Astrocyte of the spinal cord (primary cell): Measurements from ENCODE around the gene CD300C.

Experiments
- DNase-seq: peaks from one replicate; pipeline ENCODE4 v3.0.0; 2011; ENCODE audit warnings: low read depth, low spot score
- H3K4me3 ChIP-seq: 2 replicates; pipeline ENCODE4 v1.5.1; 2011; ENCODE audit warnings: low read depth, mild to moderate bottlenecking, low read length, moderate library complexity
- in situ Hi-C: cut with HindIII; loops from 2 replicates; pipeline ENCODE4 v1.10.0; 2017; ENCODE audit warnings: low sequenced_read_pairs
- TF ChIP-seq, protein P1 (sequence below): IDR thresholded peaks from 2 replicates; pipeline ENCODE4 v1.5.1; 2012; ENCODE audit warnings: low read depth, mild to moderate bottlenecking, low read length, inconsistent platforms

Gene CD300C

DNA sequence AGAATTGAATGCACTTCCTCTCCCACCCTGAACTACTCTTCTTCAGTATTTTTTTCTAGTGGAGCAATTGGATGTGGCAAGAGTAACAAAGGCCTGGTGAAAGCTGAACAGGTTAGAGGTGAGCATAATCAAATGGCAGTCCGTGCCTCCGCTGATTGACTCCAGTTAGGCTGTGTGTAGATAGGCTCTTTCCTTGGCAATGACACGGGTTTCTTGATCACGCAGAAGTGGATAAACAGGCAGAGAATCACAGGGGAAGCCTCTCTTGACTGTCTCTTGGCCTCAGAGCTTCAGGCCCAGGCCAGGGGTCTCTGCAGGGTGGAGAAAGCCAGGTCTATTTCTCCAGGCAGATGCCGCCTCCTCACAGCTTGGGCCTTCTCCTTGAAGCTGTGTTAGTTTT, 18.8 kb downstream of the CD300C start:
- DNase-seq, result no peak

DNA sequence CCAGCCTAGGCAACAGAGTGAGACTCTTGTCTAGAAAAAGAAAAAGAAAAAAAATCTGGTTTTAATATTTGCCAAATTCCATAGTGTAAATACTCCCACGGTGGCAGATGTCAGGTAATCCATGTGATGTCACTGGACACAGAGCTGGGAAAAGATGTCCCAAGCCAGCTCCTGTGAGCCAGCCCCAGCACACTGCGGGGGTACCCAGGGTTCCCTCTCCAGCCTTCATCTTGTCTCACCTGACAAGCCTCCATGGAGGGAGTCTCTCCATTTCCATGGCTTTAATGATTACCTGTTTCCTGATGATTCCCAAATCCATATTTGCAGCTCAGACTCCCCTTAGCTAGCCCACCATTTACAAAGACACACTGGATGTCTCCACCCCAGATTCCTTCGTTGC, 19.2 kb downstream of the CD300C start:
- in situ Hi-C loops, result no loop called here
- TF ChIP-seq, protein P1, sequence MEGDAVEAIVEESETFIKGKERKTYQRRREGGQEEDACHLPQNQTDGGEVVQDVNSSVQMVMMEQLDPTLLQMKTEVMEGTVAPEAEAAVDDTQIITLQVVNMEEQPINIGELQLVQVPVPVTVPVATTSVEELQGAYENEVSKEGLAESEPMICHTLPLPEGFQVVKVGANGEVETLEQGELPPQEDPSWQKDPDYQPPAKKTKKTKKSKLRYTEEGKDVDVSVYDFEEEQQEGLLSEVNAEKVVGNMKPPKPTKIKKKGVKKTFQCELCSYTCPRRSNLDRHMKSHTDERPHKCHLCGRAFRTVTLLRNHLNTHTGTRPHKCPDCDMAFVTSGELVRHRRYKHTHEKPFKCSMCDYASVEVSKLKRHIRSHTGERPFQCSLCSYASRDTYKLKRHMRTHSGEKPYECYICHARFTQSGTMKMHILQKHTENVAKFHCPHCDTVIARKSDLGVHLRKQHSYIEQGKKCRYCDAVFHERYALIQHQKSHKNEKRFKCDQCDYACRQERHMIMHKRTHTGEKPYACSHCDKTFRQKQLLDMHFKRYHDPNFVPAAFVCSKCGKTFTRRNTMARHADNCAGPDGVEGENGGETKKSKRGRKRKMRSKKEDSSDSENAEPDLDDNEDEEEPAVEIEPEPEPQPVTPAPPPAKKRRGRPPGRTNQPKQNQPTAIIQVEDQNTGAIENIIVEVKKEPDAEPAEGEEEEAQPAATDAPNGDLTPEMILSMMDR, result no peak
- DNase-seq, result no peak
- H3K4me3 ChIP-seq, result no peak overlapping the region

More for the DNA sequence above, 18.8 kb downstream of the CD300C start:
- in situ Hi-C loops, result no loop called here
- H3K4me3 ChIP-seq, result no peak overlapping the region
- TF ChIP-seq, protein P1, result no peak

DNA sequence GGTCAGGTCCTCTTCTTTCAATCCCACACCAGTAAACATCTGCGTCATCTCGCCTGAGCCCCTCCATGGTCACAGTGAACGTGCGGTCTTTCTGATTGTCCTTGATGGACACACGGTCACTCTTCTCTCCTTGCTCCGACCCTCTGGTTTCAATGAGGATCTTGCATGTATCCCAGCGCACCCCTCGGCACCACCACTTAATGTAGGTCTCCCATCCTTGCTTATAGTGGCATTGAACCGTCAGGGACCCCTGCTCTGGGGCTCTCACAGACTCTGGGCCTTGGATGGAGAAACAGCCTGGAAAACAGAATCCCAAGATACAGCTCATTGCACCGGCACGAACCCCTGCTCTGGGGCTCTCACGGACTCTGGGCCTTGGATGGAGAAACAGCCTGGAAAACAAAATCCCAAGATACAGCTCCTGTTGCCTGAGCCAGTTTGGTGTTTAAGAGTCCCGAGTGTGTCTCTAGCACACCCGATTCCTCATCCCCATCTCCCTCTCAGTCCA, 20.1 kb downstream of the CD300C start:
- DNase-seq, result no peak
- TF ChIP-seq, protein P1, result no peak
- no peak overlapping the region for H3K4me3 ChIP-seq
- in situ Hi-C loops, result no loop called here

DNA sequence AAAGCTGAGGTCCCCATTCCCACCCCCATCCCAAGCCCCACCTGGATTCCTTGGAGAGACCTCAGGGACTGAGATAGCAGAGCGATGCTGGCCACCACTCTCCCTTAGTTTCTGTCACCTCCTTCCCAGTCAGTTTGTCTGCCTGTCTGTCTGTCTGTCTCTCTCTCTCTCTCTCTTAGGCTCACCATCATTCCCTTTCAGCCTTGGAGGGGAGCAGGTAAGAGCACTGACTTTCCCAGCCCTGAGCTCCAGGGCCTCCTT, 20.5 kb downstream of the CD300C start:
- no peak for DNase-seq
- in situ Hi-C loops, result no loop called here
- TF ChIP-seq, protein P1, result no peak
- H3K4me3 ChIP-seq, result no peak overlapping the region

DNA sequence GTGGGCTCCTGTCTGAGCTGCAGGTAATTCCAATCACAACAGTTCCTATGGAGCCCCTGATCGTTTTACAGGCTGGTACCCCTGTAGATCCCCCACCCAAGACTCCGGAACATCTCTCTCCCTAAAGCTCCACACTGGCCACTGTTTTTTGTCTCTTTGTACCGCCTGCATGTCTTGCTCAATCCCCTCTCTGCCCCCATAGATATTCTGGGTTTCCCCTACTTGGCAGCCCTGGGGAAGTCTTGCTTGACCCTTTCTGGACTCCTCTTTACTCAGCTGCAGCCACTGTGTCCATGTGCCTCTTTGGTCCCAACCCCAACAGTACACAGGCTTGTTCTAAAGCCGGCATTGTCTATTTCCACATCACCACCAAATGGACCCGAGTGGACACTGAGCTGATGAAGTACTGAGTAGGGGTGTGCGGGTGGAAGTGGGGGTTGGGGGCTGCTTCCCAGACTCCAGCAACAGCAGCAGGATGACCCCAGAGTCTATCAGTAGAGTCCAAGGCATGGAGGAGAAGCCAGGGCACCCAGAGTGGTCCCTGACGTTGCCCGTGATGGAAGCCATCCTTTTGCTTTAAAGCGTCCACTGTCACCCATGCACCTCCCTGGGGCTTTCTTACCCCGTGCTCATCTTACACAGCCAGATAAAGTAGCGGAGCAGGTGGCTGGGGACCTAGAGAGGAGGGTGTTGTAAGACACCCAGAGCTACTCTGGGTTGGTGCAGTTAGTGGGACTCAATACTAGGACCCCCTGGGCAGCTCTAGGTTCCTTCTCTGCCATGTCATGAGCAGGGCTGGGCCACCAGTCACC, 21.1 kb downstream of the CD300C start:
- no peak for DNase-seq
- TF ChIP-seq, protein P1, result no peak
- H3K4me3 ChIP-seq, result no peak overlapping the region
- in situ Hi-C loops, result no loop called here

DNA sequence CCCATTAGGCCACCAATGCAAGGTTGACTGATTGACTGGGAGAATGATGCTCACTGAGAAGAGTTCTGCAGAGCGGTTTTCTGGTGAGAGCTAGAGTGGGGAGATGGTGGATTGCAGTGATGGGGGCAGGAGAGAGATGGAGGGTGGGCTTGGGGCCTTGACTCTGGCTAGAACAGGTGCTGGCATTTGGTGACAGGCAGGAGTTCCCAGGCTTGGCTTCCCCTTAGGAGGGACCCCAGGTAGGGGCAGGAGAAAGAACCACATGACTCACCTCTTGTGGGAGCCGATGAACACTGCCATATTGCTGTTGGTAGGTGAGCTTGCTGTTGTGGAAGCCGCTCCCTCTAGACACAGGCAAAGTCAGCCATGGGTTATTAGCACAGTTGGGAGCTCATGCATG, 22.6 kb downstream of the CD300C start:
- in situ Hi-C loops, result no loop called here
- TF ChIP-seq, protein P1, result no peak
- no peak for DNase-seq
- H3K4me3 ChIP-seq, result no peak overlapping the region
